HG02938 (cell line): ENCODE measurements around the gene TOX2.

Source experiments
- ATAC-seq: cut with Tn5 transposase; IDR thresholded peaks from one replicate; pipeline ENCODE4 v1.9.1; 2021; ENCODE audit warnings: mild to moderate bottlenecking, moderate library complexity; ENCODE audit not compliant: unreplicated experiment

The TOX2 gene

GRCh38 chr20:43994486-43995100 is 79.9 kb downstream of the TOX2 start:
- no peak for ATAC-seq

DNA sequence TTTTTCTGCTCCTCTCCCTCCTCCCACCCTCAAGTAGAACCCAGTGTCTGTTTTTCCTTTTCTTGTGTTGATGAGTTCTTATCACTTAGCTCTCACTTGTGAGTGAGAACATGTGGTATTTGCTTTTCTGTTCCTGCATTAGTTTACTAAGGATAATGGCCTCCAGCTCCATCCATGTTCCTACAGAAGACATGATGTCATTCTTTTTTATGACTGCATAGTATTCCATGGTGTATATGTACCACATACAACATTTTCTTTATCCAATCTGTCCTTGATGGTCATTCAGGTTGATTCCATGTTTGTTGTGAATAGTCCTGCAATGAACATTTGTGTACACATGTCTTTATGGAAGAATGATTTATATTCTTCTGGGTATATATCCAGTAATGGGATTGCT is 81.0 kb downstream of the TOX2 start:
- ATAC-seq = no peak

DNA sequence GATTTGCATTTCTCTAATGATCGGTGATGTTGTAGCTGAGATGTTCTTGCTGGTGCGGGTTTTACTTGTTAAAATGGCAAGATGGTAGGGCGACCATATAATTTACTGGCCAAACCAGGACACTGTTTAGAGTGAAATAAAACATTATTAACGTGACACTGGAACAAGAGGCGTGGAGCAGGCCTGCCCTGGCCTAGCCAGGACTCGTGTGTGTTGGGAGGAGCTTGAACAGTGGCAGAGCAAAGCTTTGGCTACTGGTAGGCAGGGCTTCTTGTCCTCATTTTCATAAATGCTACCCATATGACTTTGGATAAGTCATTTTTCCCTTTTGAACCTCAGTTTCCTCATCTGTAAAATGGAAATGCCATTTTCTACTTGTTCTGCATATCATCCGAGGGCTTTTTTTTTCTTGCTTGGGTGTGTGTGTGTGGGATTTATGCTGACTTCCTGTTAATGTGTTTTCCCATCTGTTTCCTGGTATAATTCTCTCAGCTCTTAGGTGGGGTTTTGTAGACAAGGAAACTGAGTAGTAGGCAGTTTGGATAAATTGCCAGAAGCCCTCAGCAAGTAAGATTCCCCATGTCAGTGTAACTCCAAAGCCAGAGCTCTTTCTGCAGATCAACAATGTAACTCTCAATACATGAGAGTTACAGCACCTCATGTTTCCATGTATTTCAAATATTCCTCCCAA is 81.7 kb downstream of the TOX2 start:
- ATAC-seq = no peak

DNA sequence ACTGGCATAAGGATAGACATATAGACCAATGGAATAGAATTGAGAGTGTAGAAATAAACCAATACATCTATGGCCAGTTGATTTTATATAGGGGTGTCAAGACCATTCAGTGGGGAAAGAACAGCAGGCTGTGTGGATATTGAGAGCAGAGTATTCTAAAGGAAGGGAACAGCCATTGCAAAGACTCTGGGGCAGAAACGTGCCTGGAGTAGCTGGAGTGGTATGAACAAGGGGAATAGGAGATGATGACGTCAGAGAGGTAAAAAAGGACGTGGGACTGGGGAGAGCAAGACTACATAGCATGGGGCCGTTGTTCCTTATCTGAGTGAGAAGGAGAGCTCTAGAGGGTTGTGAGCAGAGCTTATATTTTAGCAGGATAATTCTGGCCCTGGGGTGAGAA is 85.2 kb downstream of the TOX2 start:
- no peak for ATAC-seq

- no peak for ATAC-seq
These were observed 87.3 kb downstream of the TOX2 start for GRCh38 chr20:44001667-44002596.

GRCh38 chr20:44002861-44003260 is 88.2 kb downstream of the TOX2 start:
- ATAC-seq = no peak

DNA sequence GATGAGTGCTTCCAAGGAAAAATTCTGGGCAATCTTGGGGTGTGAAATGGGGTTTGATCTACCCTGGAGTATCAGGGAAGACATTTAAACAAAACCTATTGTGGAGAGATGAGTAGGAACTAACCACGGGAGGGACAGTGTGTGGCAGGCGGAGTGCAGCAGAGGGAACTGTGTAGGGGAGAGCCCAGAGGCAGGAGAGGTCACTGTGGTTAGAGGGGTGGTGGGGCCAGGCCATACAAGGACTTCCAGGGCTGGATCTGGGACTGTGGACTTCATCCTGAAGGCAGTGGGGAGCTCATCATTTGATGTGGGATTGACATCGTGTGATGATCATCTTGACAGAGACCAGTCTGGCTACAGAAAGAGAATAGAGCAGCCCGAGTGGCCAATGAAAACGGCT is 89.0 kb downstream of the TOX2 start:
- no peak for ATAC-seq

DNA sequence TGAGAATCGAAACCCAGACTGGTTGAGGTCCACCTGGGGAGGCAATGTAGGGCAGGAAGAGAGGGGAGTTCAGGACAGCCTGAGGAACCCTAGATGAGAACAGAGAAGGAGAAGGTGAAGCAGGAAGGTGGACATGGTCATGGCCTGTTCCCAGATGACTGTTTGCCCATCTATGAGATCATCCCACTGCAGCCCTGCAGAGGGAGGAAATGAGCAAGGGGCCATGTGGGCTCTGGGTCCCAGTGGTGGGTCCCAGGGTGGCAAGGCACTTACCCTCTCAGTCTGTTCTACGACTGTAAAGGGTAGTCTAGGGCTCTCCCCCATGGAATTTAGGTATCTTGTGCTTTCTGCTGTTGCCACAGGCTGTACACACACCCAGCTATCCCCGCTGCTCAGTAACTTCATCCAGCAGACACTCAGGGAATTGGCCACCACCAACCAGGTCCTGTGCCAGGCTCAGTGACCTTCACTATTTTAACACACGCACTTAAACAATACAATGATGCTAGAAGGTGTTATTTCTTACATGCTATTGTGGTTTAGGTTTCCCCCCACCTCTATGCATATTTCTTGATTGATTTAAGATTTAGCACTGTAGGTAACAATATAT is 89.8 kb downstream of the TOX2 start:
- no peak for ATAC-seq

DNA sequence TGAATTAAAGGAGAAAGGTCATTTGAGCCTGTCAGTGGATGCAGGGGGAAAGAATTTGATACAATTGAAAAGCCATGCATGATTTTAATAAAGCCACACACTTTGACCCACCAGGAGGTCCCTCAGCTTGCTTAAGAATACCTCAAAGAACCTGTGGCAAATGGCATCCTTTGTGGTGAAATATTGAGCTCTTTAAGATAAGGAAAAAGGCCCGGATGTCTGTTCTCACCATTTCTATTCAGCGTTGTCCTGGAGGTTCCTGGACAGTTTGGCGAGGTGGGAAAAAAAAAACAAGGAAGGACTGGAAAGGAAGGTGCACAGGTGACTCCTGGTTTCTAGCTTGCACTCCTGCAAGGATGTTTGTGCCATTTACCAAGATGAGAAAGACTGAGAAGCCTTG is 91.0 kb downstream of the TOX2 start:
- no peak for ATAC-seq

- no peak for ATAC-seq
These were observed 91.5 kb downstream of the TOX2 start for GRCh38 chr20:44006126-44006525.

GRCh38 chr20:44006578-44006977 is 91.9 kb downstream of the TOX2 start:
- ATAC-seq = no peak

DNA sequence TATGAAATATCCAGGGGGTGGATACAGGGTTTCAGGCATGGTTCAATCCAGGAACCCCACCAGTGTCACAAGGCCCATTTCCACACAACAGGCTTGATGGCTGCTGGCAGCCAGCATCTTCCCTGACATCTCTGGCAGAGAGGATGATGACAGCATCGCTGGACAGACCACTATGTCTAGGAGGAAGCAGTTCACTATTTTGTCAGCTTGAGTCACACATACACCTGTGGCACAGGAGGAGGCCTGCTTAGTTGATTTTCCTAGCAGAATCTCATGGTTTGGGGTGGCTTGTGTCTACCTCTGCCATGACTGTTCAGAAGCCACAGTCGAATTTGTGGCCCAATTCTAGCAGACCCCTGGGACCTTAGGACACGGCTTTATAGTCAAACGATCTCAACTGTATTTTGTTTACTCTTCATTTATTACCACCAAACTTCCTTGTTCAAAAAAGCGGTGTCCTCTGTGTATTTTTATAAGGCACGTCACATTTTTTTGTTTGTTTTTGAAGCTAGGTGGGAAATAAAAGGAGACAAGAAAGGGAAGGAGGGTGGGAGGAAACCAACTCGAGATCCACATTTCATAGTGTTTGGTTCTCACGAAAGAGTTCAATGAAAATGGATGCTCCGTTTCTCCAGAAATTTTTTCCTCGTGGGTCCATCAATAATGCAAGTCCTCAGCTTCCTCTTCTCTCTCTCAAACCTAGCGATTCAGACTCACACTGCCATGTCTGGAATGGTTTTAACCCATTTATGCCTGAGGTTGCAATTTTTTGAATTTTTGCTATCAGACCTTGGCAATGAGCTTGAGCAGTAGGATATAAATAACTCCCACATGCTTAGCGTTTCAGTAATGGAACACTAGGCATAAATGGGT is 94.4 kb downstream of the TOX2 start:
- ATAC-seq = no peak

DNA sequence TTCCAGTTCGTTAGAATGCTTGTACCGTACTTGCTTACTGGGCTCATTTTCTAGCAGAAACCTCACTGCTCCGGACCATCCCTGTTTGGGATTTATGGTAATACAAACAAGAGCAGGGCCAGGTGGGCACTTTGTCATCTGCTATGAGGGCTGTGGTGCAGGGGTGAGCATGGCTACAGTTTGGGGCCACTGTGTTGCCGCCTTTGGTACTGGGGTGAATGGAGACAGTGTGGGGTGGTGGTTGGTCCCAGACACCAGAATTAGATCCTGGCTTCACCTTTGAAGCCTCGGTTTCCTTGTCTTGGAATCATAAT is 95.0 kb downstream of the TOX2 start:
- ATAC-seq = no peak

GRCh38 chr20:44010162-44010704 is 95.6 kb downstream of the TOX2 start:
- no peak for ATAC-seq

- no peak for ATAC-seq
These were observed 96.7 kb downstream of the TOX2 start for GRCh38 chr20:44011251-44011940.

DNA sequence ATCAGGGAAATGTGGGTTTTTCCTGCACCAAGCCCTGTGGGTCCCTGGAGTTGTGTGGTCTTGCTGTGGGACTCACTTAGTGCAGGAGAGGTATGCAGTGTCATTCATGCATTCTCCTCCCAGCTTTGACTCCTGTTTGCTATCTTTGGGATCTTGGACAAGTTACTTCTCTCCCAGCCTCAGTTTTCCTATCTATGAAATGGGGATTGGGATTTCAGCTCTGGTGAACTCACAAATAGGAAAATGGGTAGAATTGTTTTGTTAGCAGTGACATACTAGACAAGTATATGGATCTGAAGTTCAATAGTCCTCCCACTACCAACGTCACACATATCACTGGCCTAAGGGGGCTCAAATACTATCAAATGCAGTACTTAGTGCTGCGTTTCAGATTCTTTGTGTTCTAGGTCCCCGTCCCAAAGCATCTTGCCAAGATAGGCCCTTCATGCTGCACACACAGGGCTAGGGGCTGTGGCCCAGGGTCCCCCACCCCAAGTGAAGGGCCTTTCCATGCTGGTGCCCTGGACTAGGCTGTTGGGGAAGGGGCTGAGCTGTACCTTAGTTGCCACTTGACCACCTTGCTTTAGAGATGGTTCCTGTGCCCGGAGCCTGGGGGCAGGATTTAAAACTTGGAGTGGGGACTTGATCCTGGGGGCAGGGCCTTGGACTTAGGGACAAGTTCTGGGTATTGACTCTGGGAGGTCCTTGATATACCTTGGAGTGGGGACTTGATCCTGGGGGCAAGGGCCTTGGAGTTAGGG is 98.0 kb downstream of the TOX2 start:
- no peak for ATAC-seq

- ATAC-seq = no peak
These were observed 100.4 kb downstream of the TOX2 start for GRCh38 chr20:44014807-44015732.

GRCh38 chr20:44015733-44016103 is 101.1 kb downstream of the TOX2 start:
- ATAC-seq = no peak
